Measurements from ENCODE around the gene CAMKK2. TPM values are rescaled to one million over a fixed set of nuclear protein-coding genes. Genes with fewer than 3 reads are reported as not detected.

CAMKK2 gene
- total RNA-seq, 1 donor = 22.8 TPM

DNA sequence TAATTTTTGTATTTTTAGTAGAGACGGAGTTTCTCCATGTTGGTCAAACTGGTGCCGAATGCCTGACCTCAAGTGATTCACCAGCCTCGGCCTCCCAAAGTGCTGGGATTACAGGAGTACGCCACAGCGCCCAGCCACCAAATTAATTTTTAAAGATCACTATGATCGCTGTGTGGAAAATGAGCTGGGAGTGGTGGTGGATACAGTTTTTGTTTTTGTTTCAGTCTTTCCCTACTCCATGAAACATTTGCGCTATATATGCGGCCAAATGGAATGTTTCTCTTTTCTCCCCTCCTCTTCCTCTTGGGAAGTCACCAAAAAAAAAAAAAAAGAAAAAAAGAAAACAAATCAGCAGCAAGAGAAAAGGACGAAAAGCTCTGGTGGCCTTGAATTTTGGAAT, 107.4 kb downstream of the CAMKK2 start:
- H3K4me2 ChIP-seq (ENCODE audit: insufficient read depth, low read length) = peak overlapping the region; percentile 71
- peak overlapping the region; percentile 21 for H2AFZ ChIP-seq (ENCODE audit: low read length)
- peak overlapping the region; percentile 24 for H3K4me3 ChIP-seq (ENCODE audit: insufficient read depth, low read length)
- H3K27me3 ChIP-seq (ENCODE audit: insufficient read depth, low read length) = no peaks in the 10 kb centered on the region
- TF ChIP-seq, protein P1, sequence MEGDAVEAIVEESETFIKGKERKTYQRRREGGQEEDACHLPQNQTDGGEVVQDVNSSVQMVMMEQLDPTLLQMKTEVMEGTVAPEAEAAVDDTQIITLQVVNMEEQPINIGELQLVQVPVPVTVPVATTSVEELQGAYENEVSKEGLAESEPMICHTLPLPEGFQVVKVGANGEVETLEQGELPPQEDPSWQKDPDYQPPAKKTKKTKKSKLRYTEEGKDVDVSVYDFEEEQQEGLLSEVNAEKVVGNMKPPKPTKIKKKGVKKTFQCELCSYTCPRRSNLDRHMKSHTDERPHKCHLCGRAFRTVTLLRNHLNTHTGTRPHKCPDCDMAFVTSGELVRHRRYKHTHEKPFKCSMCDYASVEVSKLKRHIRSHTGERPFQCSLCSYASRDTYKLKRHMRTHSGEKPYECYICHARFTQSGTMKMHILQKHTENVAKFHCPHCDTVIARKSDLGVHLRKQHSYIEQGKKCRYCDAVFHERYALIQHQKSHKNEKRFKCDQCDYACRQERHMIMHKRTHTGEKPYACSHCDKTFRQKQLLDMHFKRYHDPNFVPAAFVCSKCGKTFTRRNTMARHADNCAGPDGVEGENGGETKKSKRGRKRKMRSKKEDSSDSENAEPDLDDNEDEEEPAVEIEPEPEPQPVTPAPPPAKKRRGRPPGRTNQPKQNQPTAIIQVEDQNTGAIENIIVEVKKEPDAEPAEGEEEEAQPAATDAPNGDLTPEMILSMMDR (IDR thresholded peaks at IDR 0.05; ENCODE audit: extremely low read depth, low read depth, low read length) = no peak
- peaks cover 20% of the 10 kb centered on the region for H3K4me1 ChIP-seq (ENCODE audit: insufficient read depth, low read length)
- peak overlapping the region; percentile 47 for H3K27ac ChIP-seq (ENCODE audit: low read depth, low read length)
- H3K79me2 ChIP-seq (ENCODE audit: insufficient read depth, low read length) = no peaks in the 10 kb centered on the region
- DNase-seq (ENCODE audit: insufficient read length, low spot score, missing footprints) = peak; percentile 67
- no peaks in the 10 kb centered on the region for H4K20me1 ChIP-seq (ENCODE audit: insufficient read depth, low read length)
- no peaks in the 10 kb centered on the region for H3K9me3 ChIP-seq (ENCODE audit: low read depth, low read length)
- H3K36me3 ChIP-seq (ENCODE audit: insufficient read depth, low read length) = no peaks in the 10 kb centered on the region

DNA sequence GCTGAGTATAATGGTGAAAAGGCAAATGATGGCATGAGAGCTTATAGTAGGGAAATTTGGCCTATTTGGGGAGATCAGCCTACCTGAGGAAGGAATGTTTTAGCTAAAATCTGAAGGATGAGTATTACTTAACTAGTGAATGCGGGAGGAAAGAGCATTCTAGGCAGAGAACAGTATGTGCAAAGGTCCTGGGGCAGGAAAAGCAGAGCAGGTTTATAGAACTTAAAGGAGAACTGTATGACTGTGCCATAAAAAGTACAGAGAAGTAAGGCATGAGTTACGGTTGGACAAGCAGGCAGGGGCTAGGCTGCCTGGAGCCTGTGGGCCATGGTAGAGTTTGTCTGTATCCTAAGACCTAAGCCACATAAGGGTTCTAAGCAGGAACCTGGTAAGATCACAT, 108.3 kb downstream of the CAMKK2 start:
- Histone ChIP-seq H3K4me2 (ENCODE audit: insufficient read depth, low read length) (no peak overlapping the region), H3K4me3 (ENCODE audit: insufficient read depth, low read length) (no peak overlapping the region), H4K20me1 (ENCODE audit: insufficient read depth, low read length) (no peaks in the 10 kb centered on the region), H3K27me3 (ENCODE audit: insufficient read depth, low read length) (no peaks in the 10 kb centered on the region), H3K27ac (ENCODE audit: low read depth, low read length) (no peak overlapping the region), H3K36me3 (ENCODE audit: insufficient read depth, low read length) (no peaks in the 10 kb centered on the region), H2AFZ (ENCODE audit: low read length) (no peak overlapping the region), H3K79me2 (ENCODE audit: insufficient read depth, low read length) (no peaks in the 10 kb centered on the region), H3K9me3 (ENCODE audit: low read depth, low read length) (no peaks in the 10 kb centered on the region), H3K4me1 (ENCODE audit: insufficient read depth, low read length) (peaks cover 20% of the 10 kb centered on the region)
- no peak for DNase-seq (ENCODE audit: insufficient read length, low spot score, missing footprints)
- TF ChIP-seq, protein P1 (IDR thresholded peaks at IDR 0.05; ENCODE audit: extremely low read depth, low read depth, low read length) = no peak

Other genes with a start within 250 kb of the CAMKK2 start
- 3.8 and 4.0 TPM in 2 replicates for gene P2RX7, start 163.8 kb downstream of the CAMKK2 start, total RNA-seq
- gene P2RX4, start 86.6 kb downstream of the CAMKK2 start, total RNA-seq = 22.1 and 23.5 TPM in 2 replicates
- 168 and 195 TPM in 2 replicates for gene ANAPC5, start 55.7 kb upstream of the CAMKK2 start, total RNA-seq
- 41.6 and 46.6 TPM in 2 replicates for gene RNF34, start 103.4 kb upstream of the CAMKK2 start, total RNA-seq